Hepatocyte (in vitro differentiated cells): Measurements from ENCODE around the gene AMZ2.
A peak's percentile ranks its signal among the peaks of the same experiment; 100 is the strongest.

Source experiments
- EZH2 ChIP-seq: fragments of 200-600 bp; sonication (generic); IDR thresholded peaks from 2 replicates; pipeline ENCODE4 v1.6.1; 2016; ENCODE audit warnings: antibody characterized with exemption, mild to moderate bottlenecking, borderline replicate concordance
- EZH2phosphoT487 ChIP-seq: fragments of 200-600 bp; sonication (generic); IDR thresholded peaks from one replicate; pipeline ENCODE4 v1.6.1; 2018; ENCODE audit warnings: antibody characterized with exemption, mild to moderate bottlenecking, low read depth, moderate library complexity; ENCODE audit not compliant: unreplicated experiment, severe bottlenecking
- TF ChIP-seq, protein P1 (sequence below): fragments of 200-600 bp; sonication (generic); IDR thresholded peaks from 2 replicates; pipeline ENCODE4 v1.5.1; 2016; ENCODE audit warnings: antibody characterized with exemption, mild to moderate bottlenecking; ENCODE audit not compliant: poor library complexity

DNA sequence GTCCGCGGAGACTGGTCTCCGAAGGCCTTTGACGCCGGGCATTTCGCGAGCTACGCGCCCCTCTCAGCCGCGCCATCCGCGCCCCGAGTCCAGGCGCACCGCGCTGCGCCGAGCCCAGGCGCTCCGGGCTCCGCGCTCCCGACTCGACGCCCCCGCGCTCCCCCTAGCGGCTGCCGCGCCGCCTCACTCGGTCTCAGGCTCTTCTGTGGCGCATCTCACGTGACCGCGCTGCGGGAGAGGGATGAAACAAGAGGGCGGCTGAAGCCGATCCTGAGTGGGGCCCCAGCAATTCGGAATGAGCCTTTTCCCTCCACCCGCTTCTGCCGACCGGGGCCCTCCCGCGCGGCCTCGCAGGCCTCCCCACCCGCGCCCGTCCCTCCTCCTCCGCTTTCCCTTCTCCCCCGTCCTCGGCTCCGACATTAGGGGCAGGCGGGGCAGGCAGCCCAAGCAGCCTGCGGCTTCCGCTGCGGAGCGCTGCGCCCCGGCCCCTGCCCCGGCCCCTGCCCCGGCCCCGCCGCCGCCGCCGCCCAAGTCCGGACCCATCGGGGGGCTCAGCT lies 42.5 kb upstream of the AMZ2 start:
- TF ChIP-seq EZH2 (no peak), EZH2phosphoT487 (no peak)
- TF ChIP-seq, protein P1, sequence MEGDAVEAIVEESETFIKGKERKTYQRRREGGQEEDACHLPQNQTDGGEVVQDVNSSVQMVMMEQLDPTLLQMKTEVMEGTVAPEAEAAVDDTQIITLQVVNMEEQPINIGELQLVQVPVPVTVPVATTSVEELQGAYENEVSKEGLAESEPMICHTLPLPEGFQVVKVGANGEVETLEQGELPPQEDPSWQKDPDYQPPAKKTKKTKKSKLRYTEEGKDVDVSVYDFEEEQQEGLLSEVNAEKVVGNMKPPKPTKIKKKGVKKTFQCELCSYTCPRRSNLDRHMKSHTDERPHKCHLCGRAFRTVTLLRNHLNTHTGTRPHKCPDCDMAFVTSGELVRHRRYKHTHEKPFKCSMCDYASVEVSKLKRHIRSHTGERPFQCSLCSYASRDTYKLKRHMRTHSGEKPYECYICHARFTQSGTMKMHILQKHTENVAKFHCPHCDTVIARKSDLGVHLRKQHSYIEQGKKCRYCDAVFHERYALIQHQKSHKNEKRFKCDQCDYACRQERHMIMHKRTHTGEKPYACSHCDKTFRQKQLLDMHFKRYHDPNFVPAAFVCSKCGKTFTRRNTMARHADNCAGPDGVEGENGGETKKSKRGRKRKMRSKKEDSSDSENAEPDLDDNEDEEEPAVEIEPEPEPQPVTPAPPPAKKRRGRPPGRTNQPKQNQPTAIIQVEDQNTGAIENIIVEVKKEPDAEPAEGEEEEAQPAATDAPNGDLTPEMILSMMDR = peak; percentile 78
